Caco-2 (cell line): ENCODE data around the gene EFNA3. TPM values are rescaled to one million over a fixed set of nuclear protein-coding genes. Genes with fewer than 3 reads are reported as not detected.
A peak's percentile ranks its signal among the peaks of the same experiment; 100 is the strongest.

Source experiments
- BruUV-seq: library from RNA; stranded (reverse); fragments of 400-500 nt; replicated peaks from 2 replicates; lab custom pipeline; 2021; lab: Mats Ljungman, UMichigan
- CTCF ChIA-PET: fragments of 300-600 bp; sonication (Branson Sonifier 250); formaldehyde crosslinking; loops from one replicate; lab custom pipeline; 2022; ENCODE audit warnings: antibody characterized with exemption; lab: Charles Lee
- POLR2A ChIA-PET: fragments of 300-600 bp; sonication (Branson Sonifier 250); formaldehyde crosslinking; loops from one replicate; lab custom pipeline; 2022; ENCODE audit warnings: antibody characterized with exemption; lab: Charles Lee
- DNase-seq, 2 experiments: peaks; one replicate each; pipeline versions ENCODE4 v3.0.0 to v3.0.0-alpha.2; 2020 to 2022
- H3K27me3 ChIP-seq: replicated peaks from 2 replicates; pipeline ENCODE4 v1.6.0; 2011; ENCODE audit warnings: low read length; ENCODE audit not compliant: control insufficient read depth, insufficient read depth
- H3K36me3 ChIP-seq: 2 replicates; pipeline ENCODE4 v1.5.1; 2011; ENCODE audit warnings: low read length; ENCODE audit not compliant: control insufficient read depth, insufficient read depth
- H3K4me1 ChIP-seq: fragments of 250-450 bp; sonication (Bioruptor Pico); 2 replicates; pipeline ENCODE4 v1.5.1; 2020; ENCODE audit warnings: mild to moderate bottlenecking
- H3K4me3 ChIP-seq: 2 replicates; pipeline ENCODE4 v1.5.1; 2011; ENCODE audit warnings: low read depth, mild to moderate bottlenecking, control low read depth, low read length
- H3K9me3 ChIP-seq: fragments of 250-450 bp; sonication (Bioruptor Pico); 2 replicates; pipeline ENCODE4 v1.5.1; 2020; ENCODE audit warnings: mild to moderate bottlenecking, moderate library complexity
- H3K27ac Mint-ChIP-seq: one replicate; pipeline ENCODE4 v1.8.0; 2022; ENCODE audit warnings: mixed read lengths; ENCODE audit not compliant: unreplicated experiment
- H3K27me3 Mint-ChIP-seq: one replicate; pipeline ENCODE4 v1.8.0; 2022; ENCODE audit warnings: mixed read lengths; ENCODE audit not compliant: insufficient read depth, unreplicated experiment
- H3K36me3 Mint-ChIP-seq: one replicate; pipeline ENCODE4 v1.8.0; 2022; ENCODE audit warnings: mild to moderate bottlenecking, mixed read lengths; ENCODE audit not compliant: insufficient read depth, unreplicated experiment
- H3K4me1 Mint-ChIP-seq: one replicate; pipeline ENCODE4 v1.8.0; 2022; ENCODE audit warnings: low read depth, mixed read lengths; ENCODE audit not compliant: unreplicated experiment
- H3K4me3 Mint-ChIP-seq: one replicate; pipeline ENCODE4 v1.8.0; 2022; ENCODE audit warnings: mild to moderate bottlenecking, moderate library complexity, mixed read lengths; ENCODE audit not compliant: unreplicated experiment
- H3K9me3 Mint-ChIP-seq: one replicate; pipeline ENCODE4 v1.8.0; 2022; ENCODE audit warnings: mixed read lengths; ENCODE audit not compliant: unreplicated experiment
- intact Hi-C: fragments of 100-400 bp; cut with micrococcal nuclease; formaldehyde crosslinking; loops from one replicate; pipeline ENCODE4 v1.10.0; 2022; ENCODE audit not compliant: unreplicated experiment
- total RNA-seq: library from RNA; stranded (reverse); gene quantifications from 2 replicates; pipeline ENCODE4 v1.2.3, GENCODE V29; 2022
- TF ChIP-seq, protein P1 (sequence below), 2 experiments: fragments of 200-600 bp in 1 of 2; IDR thresholded peaks; 1 replicate in 1 of 2; 2 replicates in 1 of 2; pipeline versions ENCODE4 v1.5.1 to v1.8.0; 2011 to 2022; ENCODE audit warnings: antibody characterized with exemption in 1 of 2, control low read depth in 1 of 2, inconsistent platforms in 1 of 2, low read depth in 1 of 2, low read length in 1 of 2, mild to moderate bottlenecking in 1 of 2, moderate library complexity in 1 of 2; ENCODE audit not compliant: insufficient read depth in 1 of 2, severe bottlenecking in 1 of 2, unreplicated experiment in 1 of 2

The EFNA3 gene
- total RNA-seq, 1 experiment from 2014 or later: 3.5 TPM

GRCh38 chr1:155120253-155120652, 41.6 kb downstream of the EFNA3 start:
- H3K27ac Mint-ChIP-seq: no peak overlapping the region
- intact Hi-C loops: no loop called here
- POLR2A ChIA-PET: interaction anchor here (0.8 to 1.5 kb wide), 2 partner anchors 9 to 16 kb away, joined by 3 read pairs; no protein-coding TSS in a partner anchor
- H3K4me1 Mint-ChIP-seq: peaks cover 27% of the 10 kb centered on the region
- Histone ChIP-seq H3K27me3 (no peaks in the 10 kb centered on the region), H3K4me1 (peaks cover 40% of the 10 kb centered on the region), H3K4me3 (no peak overlapping the region), H3K36me3 (no peaks in the 10 kb centered on the region), H3K9me3 (no peaks in the 10 kb centered on the region)
- CTCF ChIA-PET: interaction anchor here (1.2 to 1.4 kb wide), 2 partner anchors 29 to 53 kb away, joined by 3 to 4 read pairs; partner anchors contain the start of gene KRTCAP2
- H3K27me3 Mint-ChIP-seq: no peaks in the 10 kb centered on the region
- no peaks in the 10 kb centered on the region for H3K36me3 Mint-ChIP-seq
- no TSS peak for BruUV-seq
- TF ChIP-seq, protein P1, sequence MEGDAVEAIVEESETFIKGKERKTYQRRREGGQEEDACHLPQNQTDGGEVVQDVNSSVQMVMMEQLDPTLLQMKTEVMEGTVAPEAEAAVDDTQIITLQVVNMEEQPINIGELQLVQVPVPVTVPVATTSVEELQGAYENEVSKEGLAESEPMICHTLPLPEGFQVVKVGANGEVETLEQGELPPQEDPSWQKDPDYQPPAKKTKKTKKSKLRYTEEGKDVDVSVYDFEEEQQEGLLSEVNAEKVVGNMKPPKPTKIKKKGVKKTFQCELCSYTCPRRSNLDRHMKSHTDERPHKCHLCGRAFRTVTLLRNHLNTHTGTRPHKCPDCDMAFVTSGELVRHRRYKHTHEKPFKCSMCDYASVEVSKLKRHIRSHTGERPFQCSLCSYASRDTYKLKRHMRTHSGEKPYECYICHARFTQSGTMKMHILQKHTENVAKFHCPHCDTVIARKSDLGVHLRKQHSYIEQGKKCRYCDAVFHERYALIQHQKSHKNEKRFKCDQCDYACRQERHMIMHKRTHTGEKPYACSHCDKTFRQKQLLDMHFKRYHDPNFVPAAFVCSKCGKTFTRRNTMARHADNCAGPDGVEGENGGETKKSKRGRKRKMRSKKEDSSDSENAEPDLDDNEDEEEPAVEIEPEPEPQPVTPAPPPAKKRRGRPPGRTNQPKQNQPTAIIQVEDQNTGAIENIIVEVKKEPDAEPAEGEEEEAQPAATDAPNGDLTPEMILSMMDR (IDR thresholded peaks at IDR 0.05; ENCODE audit: insufficient read depth in 1 of 2, low read depth in 1 of 2, low read length in 1 of 2, severe bottlenecking in 1 of 2, unreplicated experiment in 1 of 2): no peak
- H3K4me3 Mint-ChIP-seq: no peak overlapping the region
- no peaks in the 10 kb centered on the region for H3K9me3 Mint-ChIP-seq
- DNase-seq: peak; percentile 44 to 62

DNA sequence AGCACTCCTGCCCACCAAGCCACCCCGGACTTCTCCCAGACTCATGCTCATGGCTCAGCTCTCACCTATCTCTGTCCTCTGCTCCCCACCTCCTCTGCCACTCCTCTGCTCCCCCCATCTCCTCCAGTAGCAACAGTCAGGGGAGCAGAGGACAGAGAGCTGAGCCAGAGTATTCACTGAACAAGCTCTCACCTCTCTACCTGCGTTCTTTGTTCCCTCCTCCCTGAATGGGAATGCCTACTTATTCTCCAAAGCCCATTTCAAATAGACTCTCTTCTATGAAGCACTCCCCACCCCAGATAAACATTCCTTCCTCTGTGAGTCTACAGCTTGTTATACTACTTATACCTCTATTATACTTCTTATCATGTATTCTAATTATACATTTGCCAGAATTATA, 42.6 kb downstream of the EFNA3 start:
- peaks cover 34% of the 10 kb centered on the region for H3K4me1 Mint-ChIP-seq
- ChIA-PET CTCF (interaction anchor here (1.2 kb wide), 1 partner anchor 52 kb away, joined by 3 read pairs; the partner anchor contains the start of gene KRTCAP2), POLR2A (interaction anchor here (1.5 kb wide), 1 partner anchor 15 kb away, joined by 3 read pairs; no protein-coding TSS in a partner anchor)
- no peaks in the 10 kb centered on the region for H3K9me3 Mint-ChIP-seq
- no peak for DNase-seq
- peak overlapping the region; percentile 68 for H3K27ac Mint-ChIP-seq
- Histone ChIP-seq H3K4me3 (no peak overlapping the region), H3K9me3 (no peaks in the 10 kb centered on the region), H3K4me1 (peaks cover 50% of the 10 kb centered on the region), H3K27me3 (no peaks in the 10 kb centered on the region), H3K36me3 (no peaks in the 10 kb centered on the region)
- peaks cover 8% of the 10 kb centered on the region for H3K36me3 Mint-ChIP-seq
- intact Hi-C loops: no loop called here
- H3K4me3 Mint-ChIP-seq: no peak overlapping the region
- BruUV-seq: no TSS peak
- TF ChIP-seq, protein P1 (IDR thresholded peaks at IDR 0.05; ENCODE audit: insufficient read depth in 1 of 2, low read depth in 1 of 2, low read length in 1 of 2, severe bottlenecking in 1 of 2, unreplicated experiment in 1 of 2): no peak
- H3K27me3 Mint-ChIP-seq: no peaks in the 10 kb centered on the region

GRCh38 chr1:155122308-155122707, 43.7 kb downstream of the EFNA3 start:
- no peaks in the 10 kb centered on the region for H3K27me3 Mint-ChIP-seq
- no peak overlapping the region for H3K4me3 ChIP-seq
- H3K9me3 Mint-ChIP-seq: no peaks in the 10 kb centered on the region
- peaks cover 51% of the 10 kb centered on the region for H3K4me1 ChIP-seq
- ChIA-PET CTCF (interaction anchor here (1.4 kb wide), 1 partner anchor 45 kb away, joined by 6 read pairs; no protein-coding TSS in a partner anchor), POLR2A (no interaction called here)
- no peaks in the 10 kb centered on the region for H3K36me3 ChIP-seq
- H3K4me3 Mint-ChIP-seq: no peak overlapping the region
- H3K27me3 ChIP-seq: no peaks in the 10 kb centered on the region
- H3K9me3 ChIP-seq: no peaks in the 10 kb centered on the region
- H3K36me3 Mint-ChIP-seq: peaks cover 17% of the 10 kb centered on the region
- TF ChIP-seq, protein P1 (IDR thresholded peaks at IDR 0.05; ENCODE audit: insufficient read depth in 1 of 2, low read depth in 1 of 2, low read length in 1 of 2, severe bottlenecking in 1 of 2, unreplicated experiment in 1 of 2): no peak
- peaks cover 34% of the 10 kb centered on the region for H3K4me1 Mint-ChIP-seq
- no TSS peak for BruUV-seq
- H3K27ac Mint-ChIP-seq: no peak overlapping the region
- intact Hi-C loops: no loop called here
- no peak for DNase-seq
